Measurements from ENCODE around the gene RPTOR. TPM values are rescaled to one million over a fixed set of nuclear protein-coding genes. Genes with fewer than 3 reads are reported as not detected.

The RPTOR gene
- total RNA-seq, 1 donor from 2014 or later = 18.8 TPM

GRCh38 chr17:80835816-80836657, 291.4 kb downstream of the RPTOR start:
- ATAC-seq = no peak

GRCh38 chr17:80836658-80836965, 292.0 kb downstream of the RPTOR start:
- ATAC-seq = no peak
- DNase-seq (ENCODE audit: low spot score) = no peak

More at GRCh38 chr17:80835816-80836657, 291.4 kb downstream of the RPTOR start:
- no peak for DNase-seq (ENCODE audit: low spot score)

DNA sequence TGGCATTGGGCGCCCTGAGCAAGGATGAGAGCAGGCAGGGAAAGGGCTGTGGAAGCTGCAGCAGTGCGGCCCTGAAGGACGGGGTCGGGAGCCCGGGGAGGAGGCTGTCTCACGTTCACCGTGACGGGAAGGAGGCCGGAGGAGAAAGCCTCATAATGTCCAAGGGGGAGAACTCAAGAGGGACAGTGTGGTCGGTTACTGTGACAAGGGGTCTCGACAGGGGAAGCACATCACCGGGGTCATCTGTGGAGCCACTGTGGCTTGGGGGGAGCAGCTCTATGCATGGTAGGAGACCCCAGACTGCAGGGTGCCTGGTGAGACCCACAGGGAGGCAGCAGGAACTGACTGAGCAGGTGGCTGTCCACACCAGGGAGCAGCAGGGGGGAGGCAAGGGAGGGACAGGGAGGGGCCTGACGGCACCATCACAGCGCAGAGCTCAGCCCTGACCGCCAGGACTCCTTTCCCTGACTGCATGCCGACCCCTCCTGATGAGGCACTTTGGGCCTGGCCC, 292.4 kb downstream of the RPTOR start:
- DNase-seq (ENCODE audit: low spot score) (no peak), ATAC-seq (no peak)

GRCh38 chr17:80837711-80838110, 293.1 kb downstream of the RPTOR start:
- ATAC-seq (no peak), DNase-seq (ENCODE audit: low spot score) (no peak)

DNA sequence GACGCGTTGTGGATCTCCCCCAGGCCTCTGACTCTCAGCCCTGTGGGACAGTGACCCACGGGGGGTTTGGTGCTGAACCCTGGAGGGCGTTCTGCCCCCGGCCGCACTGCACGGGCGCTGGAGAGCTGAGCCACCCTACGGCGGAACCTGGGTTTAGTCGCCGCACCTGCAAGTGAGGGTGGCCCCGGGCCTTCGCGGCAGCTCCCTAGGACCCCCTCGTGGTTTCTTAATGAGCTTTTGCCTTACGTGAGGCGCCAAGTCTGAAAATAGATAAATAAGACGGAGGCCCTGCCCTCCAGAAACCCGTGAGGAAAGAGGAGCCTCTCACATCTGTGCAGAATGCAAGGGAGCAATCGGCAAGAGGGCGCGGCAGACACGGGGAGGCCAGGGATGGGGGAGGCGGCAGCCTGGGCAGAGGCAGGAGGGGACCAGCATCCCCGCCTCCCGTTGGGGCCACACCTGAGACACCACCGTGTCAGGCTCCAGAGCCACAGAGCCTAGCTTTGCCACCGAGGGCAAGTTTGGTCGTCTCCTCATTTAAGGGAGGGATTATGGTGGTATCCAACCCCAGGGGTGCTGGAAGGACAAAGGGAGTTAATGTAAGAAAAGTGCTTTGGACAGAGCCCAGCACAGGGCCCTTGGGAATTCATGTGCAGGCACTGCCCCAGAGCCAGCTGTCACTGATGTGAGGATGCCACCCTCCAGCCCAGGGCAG, 293.8 kb downstream of the RPTOR start:
- DNase-seq (ENCODE audit: low spot score) = no peak

GRCh38 chr17:80839026-80839345, 294.3 kb downstream of the RPTOR start:
- no peak for DNase-seq (ENCODE audit: low spot score)
- ATAC-seq = no peak

More for the DNA sequence above, 293.8 kb downstream of the RPTOR start:
- ATAC-seq = no peak

GRCh38 chr17:80839511-80839941, 294.9 kb downstream of the RPTOR start:
- ATAC-seq = no peak
- DNase-seq (ENCODE audit: low spot score) = no peak

- no peak for ATAC-seq
- DNase-seq (ENCODE audit: low spot score) = no peak
Observed at GRCh38 chr17:80839970-80840369, 295.3 kb downstream of the RPTOR start.

DNA sequence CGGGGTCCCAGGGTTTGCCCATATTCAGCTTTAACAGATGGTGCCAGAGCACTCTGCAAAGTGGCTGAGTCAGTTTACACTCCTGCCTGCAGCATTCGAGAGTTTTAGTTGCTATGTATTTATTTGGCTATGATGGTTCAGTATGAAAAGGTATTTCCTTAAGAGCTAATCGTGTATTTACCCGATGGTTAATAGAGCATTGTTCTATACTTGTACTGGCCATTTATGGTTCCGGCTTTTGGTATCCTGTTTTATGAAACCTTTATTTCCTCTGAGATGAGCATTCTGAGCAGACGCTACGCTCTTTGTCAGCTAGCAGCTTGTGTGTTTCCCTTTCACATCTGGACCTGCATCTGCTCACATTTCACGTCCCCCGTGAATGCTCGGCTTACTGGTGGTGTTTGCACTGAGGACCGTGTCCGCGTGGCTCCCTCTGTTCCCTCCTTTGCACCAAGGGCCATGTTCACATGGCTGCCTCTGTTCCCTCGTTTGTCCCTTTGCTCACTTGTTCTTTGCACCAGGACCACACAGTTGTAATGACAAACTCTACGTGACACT, 297.9 kb downstream of the RPTOR start:
- no peak for DNase-seq (ENCODE audit: low spot score)

GRCh38 chr17:80843741-80844156, 299.1 kb downstream of the RPTOR start:
- ATAC-seq (peak; percentile 44), DNase-seq (ENCODE audit: low spot score) (no peak)

More for the DNA sequence above, 297.9 kb downstream of the RPTOR start:
- ATAC-seq = no peak

- ATAC-seq (no peak), DNase-seq (ENCODE audit: low spot score) (no peak)
Observed at GRCh38 chr17:80844418-80844990, 299.9 kb downstream of the RPTOR start.

DNA sequence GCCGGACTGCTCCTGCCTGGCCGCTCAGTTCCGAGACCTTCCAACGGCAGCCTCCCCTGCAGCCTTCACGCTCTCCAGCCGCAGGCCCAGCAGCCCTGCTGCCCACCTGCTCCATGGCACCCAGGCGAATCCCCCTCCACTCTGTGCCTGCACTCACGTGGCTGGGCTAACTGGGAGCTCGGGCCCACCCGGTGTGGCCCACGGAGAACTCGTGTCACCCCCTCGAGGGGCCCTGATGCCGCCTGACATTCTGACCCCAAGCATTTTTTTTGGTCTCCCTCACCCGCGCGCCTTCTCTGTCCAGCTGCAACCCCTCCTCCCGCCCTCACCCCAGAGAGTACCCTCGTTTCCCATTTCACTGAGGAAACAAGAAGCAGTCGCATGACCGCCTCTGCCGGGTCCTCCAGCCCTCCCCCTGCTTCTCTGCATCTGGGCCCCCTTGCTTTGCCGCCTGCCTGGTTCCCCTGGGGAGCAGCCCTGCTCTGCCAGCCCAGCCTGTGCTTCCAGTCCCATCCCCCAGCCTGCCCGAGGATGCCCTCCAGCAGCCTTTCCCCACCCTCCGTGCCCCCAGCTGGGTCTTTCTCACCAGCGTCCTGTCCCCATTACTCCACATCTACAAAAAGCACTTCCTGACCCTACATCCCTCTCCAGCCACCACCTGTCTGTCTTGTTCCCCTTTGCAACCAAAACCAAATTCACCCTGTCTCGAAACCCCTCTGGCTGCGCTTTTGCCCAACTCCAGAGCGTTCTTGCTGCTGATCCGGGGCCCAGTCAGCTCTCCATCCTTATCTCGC, 300.6 kb downstream of the RPTOR start:
- ATAC-seq (no peak), DNase-seq (ENCODE audit: low spot score) (no peak)

- ATAC-seq (no peak), DNase-seq (ENCODE audit: low spot score) (no peak)
Observed at GRCh38 chr17:80845863-80846671, 301.4 kb downstream of the RPTOR start.

DNA sequence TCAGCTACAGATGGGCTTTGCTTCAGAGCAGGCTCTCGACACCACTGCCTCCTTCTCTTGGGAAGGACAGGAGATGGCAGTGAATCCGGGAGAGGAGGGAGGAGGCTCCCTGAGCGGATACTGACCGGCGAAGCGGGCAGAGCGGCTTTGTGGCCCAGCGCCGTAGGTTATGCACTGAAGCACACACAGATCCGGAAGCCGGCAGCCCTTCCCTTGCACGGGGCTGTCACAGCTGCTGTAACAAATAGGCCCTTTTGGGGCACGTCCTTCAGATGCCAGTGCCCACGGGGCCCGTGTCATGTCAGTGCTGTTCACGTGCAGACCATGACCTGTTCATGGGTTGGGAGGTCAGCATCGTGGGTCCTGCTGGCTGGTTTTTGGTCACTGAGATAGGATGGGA, 302.3 kb downstream of the RPTOR start:
- DNase-seq (ENCODE audit: low spot score) (no peak), ATAC-seq (no peak)

DNA sequence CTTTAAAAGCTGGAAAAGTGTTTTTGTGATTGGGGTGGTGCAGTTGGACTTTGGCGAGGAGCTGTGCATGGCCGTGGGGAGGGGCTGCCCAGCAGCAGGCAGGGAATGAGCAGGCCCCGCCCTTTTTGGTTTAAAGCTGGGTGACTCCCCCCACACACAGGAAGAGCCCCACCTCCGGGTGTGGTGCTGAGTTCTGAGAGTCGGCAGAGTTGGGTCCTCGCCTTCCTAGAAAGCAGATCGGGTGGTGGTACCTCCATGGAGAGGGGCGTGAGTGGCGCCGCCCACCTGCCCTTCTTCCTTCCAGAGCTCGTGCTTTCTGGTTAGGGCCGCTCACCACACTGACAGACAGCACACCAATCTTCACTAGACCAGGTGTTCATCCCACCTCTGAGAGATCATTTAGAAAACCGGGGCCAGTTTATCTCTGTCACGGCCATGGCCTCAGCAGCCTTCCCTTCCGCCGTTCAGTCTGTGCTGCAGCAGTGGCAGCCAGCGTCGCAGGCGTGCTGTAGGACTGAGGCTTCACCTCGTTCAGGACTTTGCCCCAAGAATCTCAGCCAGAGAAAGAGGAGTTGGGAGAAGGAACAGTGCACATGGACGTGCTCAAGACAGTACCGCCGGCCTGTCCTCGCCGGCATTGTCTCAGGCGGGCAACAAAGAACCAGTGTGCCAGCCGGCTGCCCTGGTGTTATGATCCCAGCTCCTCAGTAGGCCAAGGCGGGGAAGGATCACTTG, 303.0 kb downstream of the RPTOR start:
- ATAC-seq (no peak), DNase-seq (ENCODE audit: low spot score) (no peak)

GRCh38 chr17:80848449-80849102, 303.9 kb downstream of the RPTOR start:
- ATAC-seq = no peak
- DNase-seq (ENCODE audit: low spot score) = no peak

- ATAC-seq = no peak
- no peak for DNase-seq (ENCODE audit: low spot score)
Observed at GRCh38 chr17:80849119-80849518, 304.5 kb downstream of the RPTOR start.

GRCh38 chr17:80850109-80850508, 305.5 kb downstream of the RPTOR start:
- no peak for ATAC-seq

GRCh38 chr17:80850817-80851216, 306.2 kb downstream of the RPTOR start:
- no peak for ATAC-seq
- no peak for DNase-seq (ENCODE audit: low spot score)

More at GRCh38 chr17:80850109-80850508, 305.5 kb downstream of the RPTOR start:
- no peak for DNase-seq (ENCODE audit: low spot score)
